Iris pigment epithelial cell (primary cell): ENCODE data around the gene RTN4.
A peak's percentile ranks its signal among the peaks of the same experiment; 100 is the strongest.

Experiments used
- DNase-seq: peaks from one replicate; pipeline ENCODE4 v3.0.0-alpha.2; 2011; ENCODE audit warnings: low read depth

RTN4 gene

GRCh38 chr2:54969295-54969939 is 80.8 kb downstream of the RTN4 start:
- DNase-seq, result no peak

- no peak for DNase-seq
Measured at GRCh38 chr2:54968561-54969218, 81.6 kb downstream of the RTN4 start.

GRCh38 chr2:54967759-54968365 is 82.4 kb downstream of the RTN4 start:
- no peak for DNase-seq

GRCh38 chr2:54967269-54967668 is 83.0 kb downstream of the RTN4 start:
- no peak for DNase-seq

GRCh38 chr2:54966837-54967236 is 83.4 kb downstream of the RTN4 start:
- DNase-seq, result no peak

GRCh38 chr2:54966165-54966832 is 84.0 kb downstream of the RTN4 start:
- DNase-seq, result no peak

- DNase-seq, result no peak
Measured at GRCh38 chr2:54965425-54965824, 84.8 kb downstream of the RTN4 start.

- DNase-seq, result no peak
Measured at GRCh38 chr2:54964816-54965215, 85.4 kb downstream of the RTN4 start.

GRCh38 chr2:54964271-54964670 is 86.0 kb downstream of the RTN4 start:
- DNase-seq, result no peak

GRCh38 chr2:54963476-54963875 is 86.8 kb downstream of the RTN4 start:
- DNase-seq, result no peak

GRCh38 chr2:54962935-54963440 is 87.3 kb downstream of the RTN4 start:
- no peak for DNase-seq

- DNase-seq, result no peak
Measured at GRCh38 chr2:54962511-54962910, 87.7 kb downstream of the RTN4 start.

- no peak for DNase-seq
Measured at GRCh38 chr2:54960164-54960563, 90.1 kb downstream of the RTN4 start.

GRCh38 chr2:54958717-54959371 is 91.4 kb downstream of the RTN4 start:
- DNase-seq, result no peak

- no peak for DNase-seq
Measured at GRCh38 chr2:54957321-54957999, 92.8 kb downstream of the RTN4 start.

- peak; percentile 45 for DNase-seq
Measured at GRCh38 chr2:54956111-54956627, 94.1 kb downstream of the RTN4 start.

- DNase-seq, result no peak
Measured at GRCh38 chr2:54955358-54956110, 94.7 kb downstream of the RTN4 start.

- no peak for DNase-seq
Measured at GRCh38 chr2:54954705-54955357, 95.4 kb downstream of the RTN4 start.

- DNase-seq, result no peak
Measured at GRCh38 chr2:54954158-54954557, 96.1 kb downstream of the RTN4 start.

- DNase-seq, result no peak
Measured at GRCh38 chr2:54952978-54953456, 97.2 kb downstream of the RTN4 start.
